Neuron (in vitro differentiated cells): Measurements from ENCODE around the gene FEM1B.

Source experiments
- H2AFZ ChIP-seq: one replicate; pipeline ENCODE4 v1.6.1; 2013; ENCODE audit warnings: low read depth, mild to moderate bottlenecking, inconsistent platforms, low read length, moderate library complexity
- H3K27me3 ChIP-seq: one replicate; pipeline ENCODE4 v1.6.1; 2013; ENCODE audit warnings: low read length; ENCODE audit not compliant: insufficient read depth
- H3K36me3 ChIP-seq: one replicate; pipeline ENCODE4 v1.6.1; 2013; ENCODE audit warnings: low read length; ENCODE audit not compliant: insufficient read depth
- H3K4me1 ChIP-seq: one replicate; pipeline ENCODE4 v1.6.1; 2013; ENCODE audit warnings: low read length; ENCODE audit not compliant: insufficient read depth
- H3K4me3 ChIP-seq: 2 replicates; pipeline ENCODE4 v1.5.1; 2013; ENCODE audit warnings: mild to moderate bottlenecking, low read length, moderate library complexity
- H3K9me3 ChIP-seq: one replicate; pipeline ENCODE4 v1.6.1; 2013; ENCODE audit warnings: low read length

Gene FEM1B

GRCh38 chr15:68310804-68311463 is 33.4 kb downstream of the FEM1B start:
- no peaks in the 10 kb centered on the region for H3K9me3 ChIP-seq
- H3K4me3 ChIP-seq = no peak overlapping the region
- peaks cover 7% of the 10 kb centered on the region for H3K27me3 ChIP-seq
- no peaks in the 10 kb centered on the region for H3K36me3 ChIP-seq
- no peak overlapping the region for H2AFZ ChIP-seq
- H3K4me1 ChIP-seq = peaks cover 11% of the 10 kb centered on the region

GRCh38 chr15:68311464-68311835 is 33.9 kb downstream of the FEM1B start:
- Histone ChIP-seq H3K4me3 (no peak overlapping the region), H3K9me3 (no peaks in the 10 kb centered on the region), H3K4me1 (peaks cover 8% of the 10 kb centered on the region)

GRCh38 chr15:68311859-68312557 is 34.5 kb downstream of the FEM1B start:
- H3K9me3 ChIP-seq = no peaks in the 10 kb centered on the region
- H3K27me3 ChIP-seq = peaks cover 9% of the 10 kb centered on the region
- H3K4me1 ChIP-seq = peaks cover 6% of the 10 kb centered on the region
- no peaks in the 10 kb centered on the region for H3K36me3 ChIP-seq
- H3K4me3 ChIP-seq = no peak overlapping the region
- no peak overlapping the region for H2AFZ ChIP-seq

More at GRCh38 chr15:68311464-68311835, 33.9 kb downstream of the FEM1B start:
- no peaks in the 10 kb centered on the region for H3K36me3 ChIP-seq
- peaks cover 9% of the 10 kb centered on the region for H3K27me3 ChIP-seq
- no peak overlapping the region for H2AFZ ChIP-seq

GRCh38 chr15:68312701-68313204 is 35.2 kb downstream of the FEM1B start:
- no peak overlapping the region for H2AFZ ChIP-seq
- peaks cover 12% of the 10 kb centered on the region for H3K27me3 ChIP-seq
- H3K36me3 ChIP-seq = no peaks in the 10 kb centered on the region
- peaks cover 6% of the 10 kb centered on the region for H3K4me1 ChIP-seq
- H3K4me3 ChIP-seq = no peak overlapping the region
- no peaks in the 10 kb centered on the region for H3K9me3 ChIP-seq

GRCh38 chr15:68313501-68314410 is 36.2 kb downstream of the FEM1B start:
- Histone ChIP-seq H3K36me3 (no peaks in the 10 kb centered on the region), H3K27me3 (peaks cover 18% of the 10 kb centered on the region), H2AFZ (no peak overlapping the region), H3K4me1 (peaks cover 6% of the 10 kb centered on the region), H3K4me3 (no peak overlapping the region), H3K9me3 (no peaks in the 10 kb centered on the region)

GRCh38 chr15:68314563-68314962 is 37.0 kb downstream of the FEM1B start:
- H3K36me3 ChIP-seq = no peaks in the 10 kb centered on the region
- no peak overlapping the region for H3K4me3 ChIP-seq
- H2AFZ ChIP-seq = no peak overlapping the region
- peaks cover 18% of the 10 kb centered on the region for H3K27me3 ChIP-seq
- H3K9me3 ChIP-seq = no peaks in the 10 kb centered on the region
- peaks cover 6% of the 10 kb centered on the region for H3K4me1 ChIP-seq

- Histone ChIP-seq H2AFZ (no peak overlapping the region), H3K9me3 (no peaks in the 10 kb centered on the region), H3K36me3 (no peaks in the 10 kb centered on the region), H3K4me1 (peaks cover 6% of the 10 kb centered on the region), H3K27me3 (peaks cover 18% of the 10 kb centered on the region), H3K4me3 (no peak overlapping the region)
These were observed 37.5 kb downstream of the FEM1B start for GRCh38 chr15:68315035-68315434.

GRCh38 chr15:68315495-68316031 is 38.0 kb downstream of the FEM1B start:
- Histone ChIP-seq H2AFZ (no peak overlapping the region), H3K4me1 (peaks cover 6% of the 10 kb centered on the region), H3K9me3 (no peaks in the 10 kb centered on the region), H3K4me3 (no peak overlapping the region), H3K36me3 (no peaks in the 10 kb centered on the region), H3K27me3 (peaks cover 18% of the 10 kb centered on the region)

GRCh38 chr15:68316061-68316804 is 38.7 kb downstream of the FEM1B start:
- Histone ChIP-seq H3K27me3 (peaks cover 16% of the 10 kb centered on the region), H3K36me3 (no peaks in the 10 kb centered on the region), H2AFZ (no peak overlapping the region), H3K4me3 (no peak overlapping the region), H3K9me3 (no peaks in the 10 kb centered on the region), H3K4me1 (peaks cover 6% of the 10 kb centered on the region)

GRCh38 chr15:68317281-68318007 is 39.9 kb downstream of the FEM1B start:
- Histone ChIP-seq H3K27me3 (peaks cover 25% of the 10 kb centered on the region), H3K4me1 (peaks cover 6% of the 10 kb centered on the region)

GRCh38 chr15:68318008-68318835 is 40.7 kb downstream of the FEM1B start:
- no peak overlapping the region for H3K4me3 ChIP-seq
- H3K4me1 ChIP-seq = peaks cover 6% of the 10 kb centered on the region
- H2AFZ ChIP-seq = no peak overlapping the region
- H3K36me3 ChIP-seq = no peaks in the 10 kb centered on the region
- no peaks in the 10 kb centered on the region for H3K9me3 ChIP-seq
- H3K27me3 ChIP-seq = peaks cover 21% of the 10 kb centered on the region

More at GRCh38 chr15:68317281-68318007, 39.9 kb downstream of the FEM1B start:
- Histone ChIP-seq H3K9me3 (no peaks in the 10 kb centered on the region), H2AFZ (no peak overlapping the region), H3K4me3 (no peak overlapping the region), H3K36me3 (no peaks in the 10 kb centered on the region)
